Adrenal gland (tissue), 5 donors: Measurements from ENCODE around the gene ADCY1.

ENCODE experiments used
- CTCF ChIP-seq, 6 experiments: fragments of 450-650 bp in 4 of 6; fragments of 200-600 bp in 2 of 6; sonication (generic) in 1 of 6; IDR thresholded peaks; 1 replicate in 5 of 6; 2 replicates in 1 of 6; pipeline versions ENCODE4 v1.5.1 to v1.8.0; 2016 to 2021; ENCODE audit warnings: antibody characterized with exemption in 6 of 6, mild to moderate bottlenecking in 2 of 6, moderate library complexity in 1 of 6
- POLR2A ChIP-seq, 2 donors: fragments of 450-650 bp; IDR thresholded peaks; one replicate each; pipeline ENCODE4 v1.6.1; 2017; ENCODE audit warnings: antibody characterized with exemption in 2 of 2, mild to moderate bottlenecking in 2 of 2, moderate library complexity in 1 of 2
- donor health status: DM: no; HTN: no; CAD: no.

GRCh38 chr7:45566386-45566785, 7.8 kb upstream of the ADCY1 start:
- TF ChIP-seq CTCF (IDR thresholded peaks at IDR 0.05) (no peak), POLR2A (IDR thresholded peaks at IDR 0.05) (no peak)
